NCI-H748 (cell line): ENCODE measurements around the gene KLRC2.
"Not testable (repeated sequence)": the region's sequence is repeated elsewhere in the genome, so short reads cannot be mapped to it uniquely, and the experiment has no call there.

Source experiments
- DNase-seq: peaks from one replicate; lab custom pipeline; 2025; ENCODE audit not compliant: unreplicated experiment; lab: John Stamatoyannopoulos, UW

Gene KLRC2

GRCh38 chr12:10406725-10407124 is 29.1 kb downstream of the KLRC2 start:
- no peak for DNase-seq

- no peak for DNase-seq
Observed at GRCh38 chr12:10405294-10405693, 30.5 kb downstream of the KLRC2 start.

- no peak for DNase-seq
Observed at GRCh38 chr12:10404798-10405197, 31.0 kb downstream of the KLRC2 start.

DNA sequence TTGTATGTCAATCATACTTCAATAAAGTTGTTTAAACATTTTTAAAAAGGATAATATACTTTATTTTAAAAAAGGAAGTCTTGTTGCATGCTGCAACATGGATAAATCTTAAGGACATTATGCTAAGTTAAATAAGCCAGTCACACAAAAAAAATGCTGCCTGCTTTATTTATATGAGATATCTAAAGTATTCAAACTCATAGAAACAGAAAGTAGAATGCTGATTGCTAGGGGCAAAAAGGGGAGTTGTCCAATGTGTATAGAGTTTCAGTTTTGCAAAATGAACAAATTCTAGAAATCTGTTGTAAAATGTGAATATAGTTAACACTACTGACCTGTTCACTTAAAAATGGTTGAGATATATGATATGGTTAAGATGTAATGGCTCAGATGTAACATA is 35.0 kb downstream of the KLRC2 start:
- no peak for DNase-seq

GRCh38 chr12:10398168-10398567 is 37.6 kb downstream of the KLRC2 start:
- no peak for DNase-seq

- no peak for DNase-seq
Observed at GRCh38 chr12:10397296-10397695, 38.5 kb downstream of the KLRC2 start.

DNA sequence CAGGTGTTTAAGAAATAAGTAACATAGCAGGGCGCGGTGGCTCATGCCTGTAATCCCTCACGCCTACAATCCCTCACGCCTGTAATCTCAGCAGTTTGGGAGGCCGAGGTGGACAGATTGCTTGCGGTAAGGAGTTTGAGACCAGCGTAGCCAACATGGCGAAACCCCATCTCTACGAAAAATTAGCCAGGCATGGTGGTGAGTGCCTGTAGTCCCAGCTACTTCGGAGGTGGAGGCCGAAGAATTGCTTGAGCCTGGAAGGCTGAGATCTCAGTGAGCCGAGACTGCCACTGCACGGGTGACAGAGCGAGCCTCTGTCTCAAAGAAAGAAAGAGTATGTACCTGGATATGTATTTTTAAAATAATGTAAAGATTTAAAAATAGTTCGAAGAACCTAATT is 39.6 kb downstream of the KLRC2 start:
- DNase-seq, result not testable (repeated sequence)

GRCh38 chr12:10395390-10395998 is 40.3 kb downstream of the KLRC2 start:
- peak; percentile 30 for DNase-seq

DNA sequence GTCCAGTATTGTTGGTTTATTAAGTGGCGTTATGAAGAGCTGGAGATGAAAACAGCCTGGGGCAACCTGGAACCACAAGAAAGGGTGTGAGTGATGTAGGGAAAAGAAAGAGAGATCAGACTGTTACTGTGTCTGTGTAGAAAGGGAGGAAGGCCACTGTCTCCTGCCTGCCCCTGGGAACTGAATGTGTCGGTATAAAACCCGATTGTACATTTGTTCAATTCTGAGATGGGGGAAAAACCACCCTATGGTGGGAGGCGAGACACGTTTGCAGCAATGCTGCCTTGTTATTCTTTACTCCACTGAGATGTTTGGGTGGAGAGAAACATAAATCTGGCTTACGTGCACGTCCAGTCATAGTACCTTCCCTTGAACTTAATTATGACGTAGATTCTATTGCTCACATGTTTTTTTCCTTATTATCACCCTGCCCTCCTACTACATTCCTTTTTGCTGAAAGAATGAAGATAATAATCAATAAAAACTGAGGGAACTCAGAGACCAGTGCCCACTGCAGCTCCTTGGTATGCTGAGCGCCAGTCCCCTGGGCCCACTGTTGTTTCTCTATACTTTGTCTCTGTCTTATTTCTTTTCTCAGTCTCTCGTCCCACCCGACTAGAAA is 41.2 kb downstream of the KLRC2 start:
- not testable (repeated sequence) for DNase-seq

- DNase-seq, result no peak
Observed at GRCh38 chr12:10393291-10393690, 42.5 kb downstream of the KLRC2 start.

- peak; percentile 28 for DNase-seq
Observed at GRCh38 chr12:10392394-10392930, 43.3 kb downstream of the KLRC2 start.

- DNase-seq, result not testable (repeated sequence)
Observed at GRCh38 chr12:10390991-10391390, 44.8 kb downstream of the KLRC2 start.

DNA sequence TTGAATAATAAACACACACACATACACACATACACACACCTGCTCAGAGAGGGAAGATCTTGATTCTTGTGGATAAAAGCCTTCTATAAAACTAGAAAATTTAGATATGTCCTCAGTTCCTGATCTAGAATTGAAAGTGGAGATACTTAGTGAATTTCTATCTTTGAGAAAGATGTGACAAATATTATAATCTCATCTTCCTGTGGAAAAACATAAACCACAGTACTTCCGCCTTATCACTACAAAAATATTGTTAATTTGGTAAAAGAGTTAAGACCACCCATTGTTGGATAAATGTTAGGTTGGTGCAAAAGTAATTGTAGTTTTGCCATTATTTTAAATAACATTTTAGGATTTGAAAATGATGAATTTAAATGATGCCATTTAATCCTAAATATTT is 45.9 kb downstream of the KLRC2 start, which contains the start of gene KLRK1:
TSS of gene KLRK1 (minus strand) at position 138 of the 400 bp plus-strand sequence. CDS start 1,231 bp downstream, outside the sequence.
- DNase-seq, result no peak

GRCh38 chr12:10388624-10389413 is 47.0 kb downstream of the KLRC2 start:
- no peak for DNase-seq

DNA sequence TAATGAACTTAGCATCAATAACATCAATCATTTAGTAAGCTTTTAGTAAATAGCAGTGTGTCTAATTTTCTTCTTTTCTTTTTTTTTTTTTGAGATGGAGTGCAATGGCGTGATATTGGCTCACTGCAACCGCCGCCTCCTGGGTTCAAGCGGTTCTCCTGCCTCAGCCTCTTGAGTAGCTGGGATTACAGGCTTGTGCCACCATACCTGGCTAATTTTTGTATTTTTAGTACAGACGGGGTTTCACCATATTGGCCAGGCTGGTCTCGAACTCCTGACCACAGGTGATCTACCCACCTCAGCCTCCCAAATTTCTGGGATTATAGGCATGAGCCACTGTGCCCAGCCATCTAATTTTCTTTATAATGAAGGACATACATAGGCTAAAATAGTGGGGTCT is 48.3 kb downstream of the KLRC2 start:
- DNase-seq, result not testable (repeated sequence)

- DNase-seq, result no peak
Observed at GRCh38 chr12:10386857-10387256, 49.0 kb downstream of the KLRC2 start.

GRCh38 chr12:10385166-10385613 is 50.6 kb downstream of the KLRC2 start:
- no peak for DNase-seq

DNA sequence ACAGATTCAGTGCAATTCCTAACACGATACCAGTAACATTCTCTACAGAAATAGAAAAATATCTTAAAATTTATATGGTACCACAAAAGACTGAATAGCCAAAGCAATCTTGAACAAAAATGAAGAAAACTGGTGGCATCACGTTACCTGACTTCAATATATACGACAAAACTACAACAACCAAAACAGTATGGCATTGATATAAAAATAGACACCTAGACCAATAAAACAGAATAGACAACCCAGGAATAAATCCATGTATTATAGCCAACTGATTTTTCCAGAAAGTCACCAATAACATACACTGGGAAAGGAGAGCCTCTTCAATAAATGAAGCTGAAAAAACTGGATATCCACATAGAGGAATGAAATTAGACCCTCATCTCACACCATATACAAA is 51.6 kb downstream of the KLRC2 start:
- no peak for DNase-seq

- DNase-seq, result no peak
Observed at GRCh38 chr12:10381928-10382628, 53.7 kb downstream of the KLRC2 start.
